ENCODE data around the gene CTDP1. TPM values are rescaled to one million over a fixed set of nuclear protein-coding genes. Genes with fewer than 3 reads are reported as not detected.

Gene CTDP1
- total RNA-seq, 1 experiment from 2014 or later = 24.9 TPM

- Histone ChIP-seq H3K4me3 (replicated peaks in 1 of 2; ENCODE audit: low read depth in 1 of 2, low read length in 2 of 2) (no peak overlapping the region), H3K4me1 (ENCODE audit: control insufficient read depth in 1 of 2, insufficient read depth in 2 of 2, low read length in 2 of 2) (no peaks in the 10 kb centered on the region), H3K79me2 (ENCODE audit: insufficient read depth, low read length) (no peaks in the 10 kb centered on the region), H3K27me3 (ENCODE audit: insufficient read depth, low read length) (no peaks in the 10 kb centered on the region), H3K27ac (ENCODE audit: low read depth, low read length) (no peak overlapping the region), H2AFZ (ENCODE audit: low read depth, low read length, poor library complexity, severe bottlenecking) (no peak overlapping the region), H3K9ac (ENCODE audit: low read length) (no peak overlapping the region), H3K9me3 (ENCODE audit: control insufficient read depth in 1 of 2, insufficient read depth in 1 of 2, low read depth in 1 of 2, low read length in 2 of 2) (no peaks in the 10 kb centered on the region; a peak in 1 of 4 replicates), H3K4me2 (ENCODE audit: low read length) (no peak overlapping the region), H4K20me1 (ENCODE audit: insufficient read depth) (no peaks in the 10 kb centered on the region), H3K9me2 (ENCODE audit: insufficient read depth) (no peaks in the 10 kb centered on the region), H3K36me3 (ENCODE audit: control insufficient read depth in 1 of 2, insufficient read depth in 2 of 2, low read length in 2 of 2) (no peaks in the 10 kb centered on the region)
- ATAC-seq (no peak), DNase-seq (ENCODE audit: low read depth, low spot score) (no peak)
- ChIA-PET RAD21 (ENCODE audit: low non-redundant PET in 1 of 2, low total read pairs in 2 of 2, uncharacterized antibody in 2 of 2, unreplicated experiment in 2 of 2) (no interaction called here), POLR2A (no interaction called here), CTCF (no interaction called here)
- no TSS peak for BruUV-seq (replicated peaks)
- TF ChIP-seq EGR1 (IDR thresholded peaks at IDR 0.05; ENCODE audit: low read depth) (no peak), YY1 (IDR thresholded peaks at IDR 0.05; ENCODE audit: extremely low read depth, insufficient replicate concordance, low read depth, low read length) (no peak), SP1 (IDR thresholded peaks at IDR 0.05; ENCODE audit: low read depth) (no peak), CBX3 (IDR thresholded peaks at IDR 0.05; ENCODE audit: low read depth) (no peak), SIN3A (IDR thresholded peaks at IDR 0.05; ENCODE audit: low read depth) (no peak), CTCF (IDR thresholded peaks at IDR 0.05 in 2 of 3, conservative IDR thresholded peaks at IDR 0.05 in 1 of 3; ENCODE audit: borderline replicate concordance in 1 of 3, insufficient read depth in 1 of 3, low read depth in 2 of 3, low read length in 2 of 3) (no peak), ZNF274 (IDR thresholded peaks at IDR 0.05; ENCODE audit: low read depth, low read length) (no peak), EZH2phosphoT487 (IDR thresholded peaks at IDR 0.05; ENCODE audit: borderline replicate concordance) (no peak), JUND (IDR thresholded peaks at IDR 0.05) (no peak), ATF3 (IDR thresholded peaks at IDR 0.05) (no peak), CEBPB (IDR thresholded peaks at IDR 0.05; ENCODE audit: low read depth) (no peak), FOSL1 (IDR thresholded peaks at IDR 0.05; ENCODE audit: low read depth) (no peak), SRF (IDR thresholded peaks at IDR 0.05; ENCODE audit: low read depth) (no peak), REST (IDR thresholded peaks at IDR 0.05; ENCODE audit: low read depth) (no peak), ZFX (IDR thresholded peaks at IDR 0.05) (no peak), ELF1 (IDR thresholded peaks at IDR 0.05; ENCODE audit: borderline replicate concordance, low read depth) (no peak)
- intact Hi-C loops (cut with micrococcal nuclease) = no loop called here
Observed at GRCh38 chr18:79637921-79638909, 41.4 kb upstream of the CTDP1 start.
